Effector memory CD4-positive, alpha-beta T cell (primary cell): ENCODE results near the gene GRIK4.

Experiments used
- DNase-seq, 3 donors: peaks; one replicate each; pipeline ENCODE4 v3.0.0-alpha.2; 2020
- H3K27ac ChIP-seq: 2 replicates; pipeline ENCODE4 v1.7.0; 2013; ENCODE audit warnings: mild to moderate bottlenecking, low read length, moderate library complexity; ENCODE audit not compliant: insufficient read depth, poor library complexity, severe bottlenecking
- H3K27me3 ChIP-seq: replicated peaks from 2 replicates; pipeline ENCODE4 v1.7.0; 2013; ENCODE audit warnings: mild to moderate bottlenecking, low read length; ENCODE audit not compliant: insufficient read depth, control insufficient read depth, poor library complexity, severe bottlenecking
- H3K36me3 ChIP-seq: 2 replicates; pipeline ENCODE4 v1.7.0; 2013; ENCODE audit warnings: mild to moderate bottlenecking, low read length, moderate library complexity; ENCODE audit not compliant: control insufficient read depth, insufficient read depth
- H3K4me1 ChIP-seq: 2 replicates; pipeline ENCODE4 v1.7.0; 2013; ENCODE audit warnings: low read length, mild to moderate bottlenecking; ENCODE audit not compliant: control insufficient read depth, insufficient read depth, poor library complexity, severe bottlenecking
- H3K4me3 ChIP-seq: 2 replicates; pipeline ENCODE4 v1.7.0; 2013; ENCODE audit warnings: low read length, low read depth, mild to moderate bottlenecking; ENCODE audit not compliant: insufficient read depth, poor library complexity, severe bottlenecking
- H3K9me3 ChIP-seq: 2 replicates; pipeline ENCODE4 v1.7.0; 2013; ENCODE audit warnings: mild to moderate bottlenecking, low read length, moderate library complexity; ENCODE audit not compliant: control insufficient read depth

Gene GRIK4

DNA sequence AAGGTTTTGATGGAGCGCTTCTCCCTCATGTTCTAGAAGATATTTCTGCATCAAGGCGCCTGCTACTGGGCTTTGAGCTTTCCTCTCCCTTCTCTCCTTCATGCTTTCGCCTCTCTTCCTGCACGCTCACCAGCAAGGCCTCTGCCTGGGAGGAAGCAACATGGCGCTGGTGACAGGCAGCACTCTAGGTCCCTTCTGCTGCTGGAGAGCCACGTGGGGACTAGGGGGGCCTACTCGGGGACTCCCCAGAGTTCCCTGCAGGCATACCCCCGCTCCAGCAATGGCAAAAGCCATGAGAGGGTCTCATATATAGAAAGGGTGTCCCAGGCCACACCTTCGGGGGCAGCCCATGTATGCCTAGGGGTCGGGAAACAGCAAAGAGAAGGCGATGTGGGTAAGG lies 49.7 kb downstream of the GRIK4 start:
- Histone ChIP-seq H3K36me3 (no peaks in the 10 kb centered on the region), H3K27ac (no peak overlapping the region), H3K9me3 (no peaks in the 10 kb centered on the region), H3K4me1 (no peaks in the 10 kb centered on the region), H3K4me3 (no peak overlapping the region), H3K27me3 (no peaks in the 10 kb centered on the region)
- no peak for DNase-seq

DNA sequence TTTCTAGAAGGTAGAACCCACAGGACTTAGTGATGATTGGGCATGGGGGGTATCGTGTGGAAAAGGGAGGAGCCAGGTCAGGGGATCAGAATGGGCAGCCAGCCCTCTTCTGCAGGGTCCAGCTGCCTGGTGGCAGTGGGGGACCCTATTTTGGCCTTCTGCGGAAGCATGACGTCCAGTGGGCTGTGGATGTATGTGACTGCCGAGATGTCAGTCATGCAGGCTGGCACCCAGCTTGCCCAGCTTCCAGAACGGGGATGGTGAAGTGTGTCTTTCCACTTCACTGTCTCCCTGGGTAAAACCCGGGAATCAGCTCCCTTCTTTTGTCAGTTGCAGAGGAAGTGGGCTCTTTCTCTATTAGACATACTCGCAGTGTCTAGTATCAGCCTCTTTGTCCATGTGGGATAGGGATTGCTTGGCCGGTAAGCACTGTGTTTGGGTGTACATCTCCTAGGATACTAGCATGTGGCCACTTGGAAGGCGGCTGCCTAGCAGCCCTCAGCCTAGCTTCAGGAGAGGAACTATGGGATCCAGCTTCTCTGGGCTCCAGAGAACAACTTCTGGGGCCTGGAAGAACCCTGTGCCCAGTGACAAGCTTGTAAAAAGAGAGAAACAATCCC lies 51.4 kb downstream of the GRIK4 start:
- Histone ChIP-seq H3K27ac (no peak overlapping the region), H3K9me3 (no peaks in the 10 kb centered on the region), H3K27me3 (no peaks in the 10 kb centered on the region), H3K4me3 (no peak overlapping the region), H3K36me3 (no peaks in the 10 kb centered on the region), H3K4me1 (no peaks in the 10 kb centered on the region)
- DNase-seq = no peak

DNA sequence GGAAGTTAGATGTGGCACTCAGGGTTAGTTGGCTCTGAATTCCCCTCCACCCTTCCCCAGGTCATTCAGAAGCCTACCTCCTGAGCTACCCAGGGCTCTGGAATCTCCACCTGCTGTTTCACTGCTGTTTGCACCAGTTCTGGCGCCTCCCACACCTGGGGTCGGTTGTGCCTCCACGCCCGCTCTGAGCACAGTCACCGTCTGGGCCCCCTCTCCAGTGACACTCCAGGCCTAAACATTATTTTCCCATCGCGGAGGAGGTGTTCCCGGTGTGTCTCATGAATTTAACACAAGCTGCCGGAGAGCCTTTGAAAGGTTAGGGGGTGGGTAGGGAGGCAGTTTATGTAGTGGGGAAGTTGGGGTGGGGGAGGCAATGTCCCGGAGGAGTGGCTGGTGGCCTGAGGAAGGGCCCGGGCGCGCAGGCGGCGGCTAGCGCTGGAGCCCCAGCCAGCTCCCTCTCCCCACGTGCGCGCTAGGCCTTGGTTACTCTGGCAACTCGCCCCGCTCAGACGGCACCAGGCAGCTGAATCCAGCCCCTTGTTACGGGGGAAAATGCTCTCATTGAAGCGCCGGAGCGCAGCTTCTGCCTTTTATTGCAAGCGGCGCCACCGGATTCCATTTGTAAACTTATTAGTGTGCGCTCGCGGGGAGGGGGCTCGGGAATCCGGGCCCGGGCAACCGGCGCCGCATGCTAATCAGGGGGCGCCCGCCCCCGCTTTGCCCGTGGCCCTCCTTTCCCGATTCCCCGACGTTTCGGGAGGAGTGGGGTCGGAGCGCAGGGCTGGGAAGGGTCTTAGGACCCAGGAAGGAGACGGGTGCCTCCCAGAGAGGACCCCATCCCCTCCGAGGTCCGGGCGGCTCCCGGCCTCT lies 52.4 kb downstream of the GRIK4 start:
- Histone ChIP-seq H3K27me3 (no peaks in the 10 kb centered on the region), H3K27ac (no peak overlapping the region), H3K4me1 (no peaks in the 10 kb centered on the region), H3K4me3 (no peak overlapping the region), H3K36me3 (no peaks in the 10 kb centered on the region), H3K9me3 (no peaks in the 10 kb centered on the region)
- no peak for DNase-seq

DNA sequence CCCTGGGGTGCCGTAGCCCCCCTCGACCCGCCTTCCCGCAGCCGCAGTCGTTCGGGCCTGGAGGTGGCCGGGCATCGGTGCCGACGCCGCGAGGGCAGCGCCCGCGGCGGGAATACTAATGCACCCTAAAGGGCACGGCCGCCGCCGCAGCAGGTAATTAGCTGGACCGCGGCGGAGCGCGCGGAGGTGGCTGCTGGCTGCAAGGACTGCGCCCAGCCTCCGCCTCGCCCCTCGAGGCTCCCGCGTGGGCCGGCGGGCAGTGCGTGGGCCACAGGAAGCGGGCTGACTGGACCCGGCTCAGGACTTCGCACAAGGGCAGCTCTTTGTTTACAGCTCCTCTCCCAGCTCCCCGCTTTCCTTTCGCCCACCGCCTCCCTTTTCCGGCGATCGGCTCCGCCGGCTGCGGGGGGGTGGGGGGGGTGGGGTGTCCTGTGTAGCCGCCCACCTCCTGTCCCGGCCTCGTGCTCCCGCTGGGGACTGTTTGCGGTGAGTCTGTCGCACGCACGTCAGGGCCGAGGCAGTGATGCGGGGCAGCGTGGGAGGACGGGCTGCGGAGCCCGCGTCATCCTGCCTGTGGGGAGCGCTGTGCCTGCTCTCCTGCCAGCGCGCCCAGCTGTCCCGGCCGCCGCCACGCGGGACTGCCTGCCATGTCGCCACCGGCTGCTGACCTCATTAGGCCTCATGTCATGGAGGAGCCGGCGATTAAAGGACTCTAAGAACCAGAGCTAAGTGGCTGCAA lies 53.2 kb downstream of the GRIK4 start:
- H3K4me1 ChIP-seq = no peaks in the 10 kb centered on the region
- no peak overlapping the region for H3K27ac ChIP-seq
- no peaks in the 10 kb centered on the region for H3K36me3 ChIP-seq
- H3K9me3 ChIP-seq = no peaks in the 10 kb centered on the region
- no peaks in the 10 kb centered on the region for H3K27me3 ChIP-seq
- no peak overlapping the region for H3K4me3 ChIP-seq
- no peak for DNase-seq

GRCh38 chr11:120565466-120566155 lies 54.1 kb downstream of the GRIK4 start:
- Histone ChIP-seq H3K36me3 (no peaks in the 10 kb centered on the region), H3K4me3 (no peak overlapping the region), H3K27me3 (no peaks in the 10 kb centered on the region), H3K4me1 (no peaks in the 10 kb centered on the region), H3K27ac (no peak overlapping the region), H3K9me3 (no peaks in the 10 kb centered on the region)
- DNase-seq = no peak

- Histone ChIP-seq H3K36me3 (no peaks in the 10 kb centered on the region), H3K9me3 (no peaks in the 10 kb centered on the region), H3K4me3 (no peak overlapping the region), H3K27ac (no peak overlapping the region), H3K27me3 (no peaks in the 10 kb centered on the region), H3K4me1 (no peaks in the 10 kb centered on the region)
- DNase-seq = no peak
These were observed 54.6 kb downstream of the GRIK4 start for GRCh38 chr11:120566176-120566575.

GRCh38 chr11:120568572-120569307 lies 57.2 kb downstream of the GRIK4 start:
- no peak overlapping the region for H3K27ac ChIP-seq
- H3K4me3 ChIP-seq = no peak overlapping the region
- no peak for DNase-seq
- no peaks in the 10 kb centered on the region for H3K9me3 ChIP-seq
- no peaks in the 10 kb centered on the region for H3K4me1 ChIP-seq
- H3K36me3 ChIP-seq = no peaks in the 10 kb centered on the region
- H3K27me3 ChIP-seq = no peaks in the 10 kb centered on the region

DNA sequence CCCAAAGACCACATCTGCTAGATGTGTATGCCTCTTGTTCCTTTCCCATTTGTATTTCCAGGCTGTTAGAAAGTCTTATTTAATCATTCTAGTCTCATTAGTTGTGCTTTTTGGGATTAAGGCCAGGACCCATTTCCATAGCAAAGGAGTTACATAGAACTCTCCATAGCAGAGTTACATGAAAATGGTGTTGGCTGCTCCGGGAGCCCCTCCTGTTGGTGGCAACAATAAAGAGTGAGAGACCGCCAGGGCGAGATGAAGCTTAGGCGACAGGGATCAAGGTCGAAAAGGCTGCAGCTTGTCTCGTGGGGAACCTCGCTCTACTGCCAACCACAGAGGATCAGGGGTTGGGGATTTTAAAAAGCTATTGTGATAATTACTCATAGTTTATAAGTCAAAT lies 58.3 kb downstream of the GRIK4 start:
- H3K27me3 ChIP-seq = no peaks in the 10 kb centered on the region

GRCh38 chr11:120571476-120571875 lies 59.9 kb downstream of the GRIK4 start:
- DNase-seq = no peak
- Histone ChIP-seq H3K4me1 (no peaks in the 10 kb centered on the region), H3K9me3 (no peaks in the 10 kb centered on the region), H3K36me3 (no peaks in the 10 kb centered on the region), H3K27ac (no peak overlapping the region), H3K27me3 (no peaks in the 10 kb centered on the region), H3K4me3 (no peak overlapping the region)

More for the DNA sequence above, 58.3 kb downstream of the GRIK4 start:
- Histone ChIP-seq H3K27ac (no peak overlapping the region), H3K4me1 (no peaks in the 10 kb centered on the region), H3K9me3 (no peaks in the 10 kb centered on the region), H3K36me3 (no peaks in the 10 kb centered on the region), H3K4me3 (no peak overlapping the region)
- no peak for DNase-seq
